ENCODE results near the gene VASP. TPM values are rescaled to one million over a fixed set of nuclear protein-coding genes. Genes with fewer than 3 reads are reported as not detected.

Gene VASP
- polyA plus RNA-seq, 2 of the 4 experiments (the other 2 are of a cell fraction) = 64.5 to 94.3 TPM

- WGBS (ENCODE audit: missing lambda C conversion rate) = 94% methylated on average over 15 of the region's 15 CpGs
- CTCF ChIA-PET = interaction anchor here (0.6 to 7.8 kb wide), 21 partner anchors 9 to 155 kb away, joined by 3 to 71 read pairs (median 5); no protein-coding TSS in a partner anchor
- TF ChIP-seq JUNB (IDR thresholded peaks at IDR 0.05) (no peak), CHD2 (IDR thresholded peaks at IDR 0.05; ENCODE audit: low read length, partially characterized antibody) (no peak), HOXA7 (CRISPR knock-in tag; IDR thresholded peaks at IDR 0.05) (no peak), RNF2 (IDR thresholded peaks at IDR 0.05; ENCODE audit: borderline replicate concordance, low read depth) (no peak), EHMT2 (IDR thresholded peaks at IDR 0.05; ENCODE audit: low read depth) (no peak), SMC3 (IDR thresholded peaks at IDR 0.05) (no peak), ZFP36 (IDR thresholded peaks at IDR 0.05; ENCODE audit: borderline replicate concordance, partially characterized antibody) (no peak), ZSCAN20 (CRISPR knock-in tag; IDR thresholded peaks at IDR 0.05) (no peak), RARB (CRISPR knock-in tag; IDR thresholded peaks at IDR 0.05) (no peak), FOSB (CRISPR knock-in tag; IDR thresholded peaks at IDR 0.05) (no peak), ZNF302 (CRISPR knock-in tag; IDR thresholded peaks at IDR 0.05) (no peak), HEYL (CRISPR knock-in tag; IDR thresholded peaks at IDR 0.05) (no peak)
- TF ChIP-seq, protein P1, sequence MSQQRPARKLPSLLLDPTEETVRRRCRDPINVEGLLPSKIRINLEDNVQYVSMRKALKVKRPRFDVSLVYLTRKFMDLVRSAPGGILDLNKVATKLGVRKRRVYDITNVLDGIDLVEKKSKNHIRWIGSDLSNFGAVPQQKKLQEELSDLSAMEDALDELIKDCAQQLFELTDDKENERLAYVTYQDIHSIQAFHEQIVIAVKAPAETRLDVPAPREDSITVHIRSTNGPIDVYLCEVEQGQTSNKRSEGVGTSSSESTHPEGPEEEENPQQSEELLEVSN (IDR thresholded peaks at IDR 0.05; ENCODE audit: borderline replicate concordance, low read depth) = no peak
- H3K4me1 ChIP-seq = peaks cover 20% of the 10 kb centered on the region
- POLR2A ChIA-PET = interaction anchor here (0.7 kb wide), 1 partner anchor 154 kb away, joined by 3 read pairs; no protein-coding TSS in a partner anchor
- no peak overlapping the region for H3K4me3 ChIP-seq
- no peak for FAIRE-seq
- no peak for DNase-seq (ENCODE audit: low read depth in 1 of 2, low spot score in 1 of 2)
- H3K4me2 ChIP-seq = no peak overlapping the region
- no peaks in the 10 kb centered on the region for H3K9me3 ChIP-seq
- no peak for ATAC-seq
- H3K27ac ChIP-seq = no peak overlapping the region
Measured at GRCh38 chr19:45524575-45525129, 17.4 kb downstream of the VASP start.

GRCh38 chr19:45526143-45526542 is 18.9 kb downstream of the VASP start:
- DNase-seq (ENCODE audit: low read depth in 1 of 2, low spot score in 1 of 2) (peak; percentile 86 to 88), ATAC-seq (peak; percentile 45 to 72; a peak in 4 of 6 replicates), FAIRE-seq (no peak)
- Histone ChIP-seq H3K9me3 (peaks cover 11% of the 10 kb centered on the region), H3K27ac (no peak overlapping the region), H3K4me2 (no peak overlapping the region), H3K4me3 (no peak overlapping the region), H3K4me1 (peaks cover 18% of the 10 kb centered on the region)
- TF ChIP-seq EHF (CRISPR knock-in tag; IDR thresholded peaks at IDR 0.05) (no peak), NFE2L2 (conservative IDR thresholded peaks at IDR 0.05; ENCODE audit: low read length) (no peak), HOXB13 (CRISPR knock-in tag; IDR thresholded peaks at IDR 0.05; ENCODE audit: low read depth) (no peak), JUN (IDR thresholded peaks at IDR 0.05) (no peak), RFX5 (IDR thresholded peaks at IDR 0.05) (no peak)
- TF ChIP-seq, protein P2, sequence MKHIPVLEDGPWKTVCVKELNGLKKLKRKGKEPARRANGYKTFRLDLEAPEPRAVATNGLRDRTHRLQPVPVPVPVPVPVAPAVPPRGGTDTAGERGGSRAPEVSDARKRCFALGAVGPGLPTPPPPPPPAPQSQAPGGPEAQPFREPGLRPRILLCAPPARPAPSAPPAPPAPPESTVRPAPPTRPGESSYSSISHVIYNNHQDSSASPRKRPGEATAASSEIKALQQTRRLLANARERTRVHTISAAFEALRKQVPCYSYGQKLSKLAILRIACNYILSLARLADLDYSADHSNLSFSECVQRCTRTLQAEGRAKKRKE (CRISPR knock-in tag; IDR thresholded peaks at IDR 0.05; ENCODE audit: low read depth) = no peak
- TF ChIP-seq, protein P3, sequence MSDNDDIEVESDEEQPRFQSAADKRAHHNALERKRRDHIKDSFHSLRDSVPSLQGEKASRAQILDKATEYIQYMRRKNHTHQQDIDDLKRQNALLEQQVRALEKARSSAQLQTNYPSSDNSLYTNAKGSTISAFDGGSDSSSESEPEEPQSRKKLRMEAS (IDR thresholded peaks at IDR 0.05) = no peak
- POLR2A ChIA-PET = no interaction called here
- 80% methylated on average over 9 of the region's 9 CpGs for WGBS (ENCODE audit: missing lambda C conversion rate)
- CTCF ChIA-PET = interaction anchor here (0.5 to 7.8 kb wide), 15 partner anchors 11 to 167 kb away, joined by 3 to 71 read pairs (median 4); partner anchors contain the start of gene QPCTL

GRCh38 chr19:45526971-45527370 is 19.7 kb downstream of the VASP start:
- Histone ChIP-seq H3K9me3 (peaks cover 19% of the 10 kb centered on the region), H3K4me2 (no peak overlapping the region), H3K4me1 (peaks cover 15% of the 10 kb centered on the region), H3K27ac (no peak overlapping the region), H3K4me3 (no peak overlapping the region)
- ATAC-seq (no peak), DNase-seq (ENCODE audit: low read depth in 1 of 2, low spot score in 1 of 2) (no peak), FAIRE-seq (no peak)
- ChIA-PET POLR2A (no interaction called here), CTCF (interaction anchor here (0.7 to 7.8 kb wide), 11 partner anchors 10 to 166 kb away, joined by 3 to 71 read pairs (median 3); partner anchors contain the start of gene QPCTL)
- WGBS (ENCODE audit: missing lambda C conversion rate) = 90% methylated on average over 4 of the region's 4 CpGs
- TF ChIP-seq ZSCAN20 (CRISPR knock-in tag; IDR thresholded peaks at IDR 0.05) = no peak
- TF ChIP-seq BCL3 (IDR thresholded peaks at IDR 0.05) = peak; percentile 9; the same call in 1 of the 3 replicates

Measured in A549 (cell line).